K562 (cell line): Measurements from ENCODE around the gene SMIM3. TPM values are rescaled to one million over a fixed set of nuclear protein-coding genes. Genes with fewer than 3 reads are reported as not detected.

ENCODE experiments used
- polyA plus RNA-seq, 8 experiments: library from polyadenylated mRNA; depleted of rRNA in 4 of 8; stranded (reverse) in 5 of 8; unstranded in 3 of 8; fragments of >200 nt; fragmentation: Nextera tagmentation in 2 of 8; fragmentation: Illumina TruSeq in 1 of 8; extraction: Ambion mirVana in 2 of 8; extraction: Trizol in 1 of 8; gene quantifications; 2 replicates each; pipeline versions ENCODE4 v1.2.1 to v1.2.3, GENCODE V29; 2011 to 2014; ENCODE audit warnings: inconsistent platforms in 1 of 8, missing spikeins in 1 of 8
- total RNA-seq, 7 experiments: library from RNA; depleted of rRNA in 6 of 7; stranded (reverse); fragments of >200 nt in 6 of 7; fragmentation: Illumina TruSeq in 2 of 7; extraction: Trizol in 2 of 7; gene quantifications; 2 replicates each; pipeline versions ENCODE4 v1.2.1 to v1.2.3, GENCODE V29; 2011 to 2021; ENCODE audit warnings: low replicate concordance in 1 of 7
- TF ChIP-seq, protein P1 (sequence below): fragments of 450-650 bp; IDR thresholded peaks from 2 replicates; pipeline ENCODE4 v1.6.1; 2017; ENCODE audit warnings: antibody characterized with exemption, mild to moderate bottlenecking
- TF ChIP-seq, protein P2 (sequence below), 2 experiments: fragments of 450-650 bp in 1 of 2; sonication (generic) in 1 of 2; formaldehyde crosslinking in 1 of 2; IDR thresholded peaks; 2 replicates each; pipeline versions ENCODE4 v1.7.1 to v1.9.0; 2016 to 2022; ENCODE audit warnings: inconsistent platforms in 1 of 2, mild to moderate bottlenecking in 1 of 2, missing genetic modification reagents in 1 of 2

The SMIM3 gene
- total and polyA plus RNA-seq, 9 of the 15 experiments (the other 6 are each of a cell fraction or from before 2014, with no cell fraction given) = 4.1 to 27.7 (median 13.6) TPM

DNA sequence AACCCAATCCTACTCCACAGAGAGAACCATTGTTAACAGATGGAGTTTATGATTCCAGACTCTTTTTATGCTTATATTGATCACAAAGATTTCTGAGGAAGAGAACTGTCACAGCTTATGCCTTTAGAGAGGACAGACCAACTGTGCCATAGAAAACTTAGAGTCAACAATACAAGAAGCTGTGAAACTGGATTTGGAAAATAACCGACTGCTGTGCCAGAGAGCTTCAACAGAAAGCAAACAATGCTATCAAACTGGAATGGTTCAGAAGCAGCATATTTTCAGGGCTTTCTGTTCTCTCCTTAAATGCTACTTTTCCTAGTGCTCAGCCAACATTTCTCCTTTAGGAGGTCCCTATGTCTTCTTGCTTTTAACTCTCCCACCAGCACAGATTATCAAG is 24.7 kb upstream of the SMIM3 start (continued):
- TF ChIP-seq, protein P1, sequence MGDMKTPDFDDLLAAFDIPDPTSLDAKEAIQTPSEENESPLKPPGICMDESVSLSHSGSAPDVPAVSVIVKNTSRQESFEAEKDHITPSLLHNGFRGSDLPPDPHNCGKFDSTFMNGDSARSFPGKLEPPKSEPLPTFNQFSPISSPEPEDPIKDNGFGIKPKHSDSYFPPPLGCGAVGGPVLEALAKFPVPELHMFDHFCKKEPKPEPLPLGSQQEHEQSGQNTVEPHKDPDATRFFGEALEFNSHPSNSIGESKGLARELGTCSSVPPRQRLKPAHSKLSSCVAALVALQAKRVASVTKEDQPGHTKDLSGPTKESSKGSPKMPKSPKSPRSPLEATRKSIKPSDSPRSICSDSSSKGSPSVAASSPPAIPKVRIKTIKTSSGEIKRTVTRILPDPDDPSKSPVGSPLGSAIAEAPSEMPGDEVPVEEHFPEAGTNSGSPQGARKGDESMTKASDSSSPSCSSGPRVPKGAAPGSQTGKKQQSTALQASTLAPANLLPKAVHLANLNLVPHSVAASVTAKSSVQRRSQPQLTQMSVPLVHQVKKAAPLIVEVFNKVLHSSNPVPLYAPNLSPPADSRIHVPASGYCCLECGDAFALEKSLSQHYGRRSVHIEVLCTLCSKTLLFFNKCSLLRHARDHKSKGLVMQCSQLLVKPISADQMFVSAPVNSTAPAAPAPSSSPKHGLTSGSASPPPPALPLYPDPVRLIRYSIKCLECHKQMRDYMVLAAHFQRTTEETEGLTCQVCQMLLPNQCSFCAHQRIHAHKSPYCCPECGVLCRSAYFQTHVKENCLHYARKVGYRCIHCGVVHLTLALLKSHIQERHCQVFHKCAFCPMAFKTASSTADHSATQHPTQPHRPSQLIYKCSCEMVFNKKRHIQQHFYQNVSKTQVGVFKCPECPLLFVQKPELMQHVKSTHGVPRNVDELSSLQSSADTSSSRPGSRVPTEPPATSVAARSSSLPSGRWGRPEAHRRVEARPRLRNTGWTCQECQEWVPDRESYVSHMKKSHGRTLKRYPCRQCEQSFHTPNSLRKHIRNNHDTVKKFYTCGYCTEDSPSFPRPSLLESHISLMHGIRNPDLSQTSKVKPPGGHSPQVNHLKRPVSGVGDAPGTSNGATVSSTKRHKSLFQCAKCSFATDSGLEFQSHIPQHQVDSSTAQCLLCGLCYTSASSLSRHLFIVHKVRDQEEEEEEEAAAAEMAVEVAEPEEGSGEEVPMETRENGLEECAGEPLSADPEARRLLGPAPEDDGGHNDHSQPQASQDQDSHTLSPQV = no peak
- TF ChIP-seq, protein P2, sequence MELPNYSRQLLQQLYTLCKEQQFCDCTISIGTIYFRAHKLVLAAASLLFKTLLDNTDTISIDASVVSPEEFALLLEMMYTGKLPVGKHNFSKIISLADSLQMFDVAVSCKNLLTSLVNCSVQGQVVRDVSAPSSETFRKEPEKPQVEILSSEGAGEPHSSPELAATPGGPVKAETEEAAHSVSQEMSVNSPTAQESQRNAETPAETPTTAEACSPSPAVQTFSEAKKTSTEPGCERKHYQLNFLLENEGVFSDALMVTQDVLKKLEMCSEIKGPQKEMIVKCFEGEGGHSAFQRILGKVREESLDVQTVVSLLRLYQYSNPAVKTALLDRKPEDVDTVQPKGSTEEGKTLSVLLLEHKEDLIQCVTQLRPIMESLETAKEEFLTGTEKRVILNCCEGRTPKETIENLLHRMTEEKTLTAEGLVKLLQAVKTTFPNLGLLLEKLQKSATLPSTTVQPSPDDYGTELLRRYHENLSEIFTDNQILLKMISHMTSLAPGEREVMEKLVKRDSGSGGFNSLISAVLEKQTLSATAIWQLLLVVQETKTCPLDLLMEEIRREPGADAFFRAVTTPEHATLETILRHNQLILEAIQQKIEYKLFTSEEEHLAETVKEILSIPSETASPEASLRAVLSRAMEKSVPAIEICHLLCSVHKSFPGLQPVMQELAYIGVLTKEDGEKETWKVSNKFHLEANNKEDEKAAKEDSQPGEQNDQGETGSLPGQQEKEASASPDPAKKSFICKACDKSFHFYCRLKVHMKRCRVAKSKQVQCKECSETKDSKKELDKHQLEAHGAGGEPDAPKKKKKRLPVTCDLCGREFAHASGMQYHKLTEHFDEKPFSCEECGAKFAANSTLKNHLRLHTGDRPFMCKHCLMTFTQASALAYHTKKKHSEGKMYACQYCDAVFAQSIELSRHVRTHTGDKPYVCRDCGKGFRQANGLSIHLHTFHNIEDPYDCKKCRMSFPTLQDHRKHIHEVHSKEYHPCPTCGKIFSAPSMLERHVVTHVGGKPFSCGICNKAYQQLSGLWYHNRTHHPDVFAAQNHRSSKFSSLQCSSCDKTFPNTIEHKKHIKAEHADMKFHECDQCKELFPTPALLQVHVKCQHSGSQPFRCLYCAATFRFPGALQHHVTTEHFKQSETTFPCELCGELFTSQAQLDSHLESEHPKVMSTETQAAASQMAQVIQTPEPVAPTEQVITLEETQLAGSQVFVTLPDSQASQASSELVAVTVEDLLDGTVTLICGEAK (IDR thresholded peaks at IDR 0.05) = no peak
- TF ChIP-seq, protein P2 (CRISPR knock-in tag; IDR thresholded peaks at IDR 0.05) = no peak
